ENCODE measurements around the gene MARCHF10. TPM values are rescaled to one million over a fixed set of nuclear protein-coding genes. Genes with fewer than 3 reads are reported as not detected.
A peak's percentile ranks its signal among the peaks of the same experiment; 100 is the strongest.

MARCHF10 gene
- total and polyA plus RNA-seq, 2 donors (not counting 1 experiment from before 2014, with no cell fraction given) = 0.17 TPM; not detected in 1

DNA sequence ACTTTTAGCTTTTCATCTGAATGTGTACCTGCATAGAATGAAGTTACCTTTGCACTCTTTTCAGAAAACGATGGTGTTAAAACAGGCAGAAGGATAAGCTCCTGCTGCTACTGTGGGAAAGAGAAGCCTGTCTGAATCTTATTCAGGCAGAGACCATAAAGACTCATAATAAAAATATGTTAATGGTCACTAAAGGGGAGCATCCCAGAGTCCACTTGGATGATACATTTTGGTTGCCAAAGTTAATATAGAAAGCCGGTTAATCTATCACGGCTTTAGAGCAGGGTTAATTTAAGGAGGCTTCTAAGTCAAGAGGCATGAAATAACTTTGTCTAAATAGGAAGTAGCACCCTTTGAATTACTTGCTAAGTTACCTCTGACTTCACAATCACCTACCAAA lies 2.9 kb downstream of the MARCHF10 start:
- H4K20me1 ChIP-seq (ENCODE audit: control insufficient read depth, extremely low read depth, insufficient read depth, low read length) = no peaks in the 10 kb centered on the region

GRCh38 chr17:62804822-62805221 lies 3.3 kb downstream of the MARCHF10 start:
- Histone ChIP-seq H3K4me1 (ENCODE audit: control insufficient read depth, extremely low read depth, insufficient read depth, low read length) (peaks cover 2% of the 10 kb centered on the region), H3K4me3 (replicated peaks in 1 of 4; ENCODE audit: control extremely low read depth in 1 of 4, insufficient read depth in 1 of 4, low read depth in 3 of 4, low read length in 4 of 4) (no peak overlapping the region), H2AFZ (ENCODE audit: low read length) (no peak overlapping the region), H3K9ac (ENCODE audit: insufficient read depth, low read length) (no peak overlapping the region), H3K4me2 (ENCODE audit: extremely low read depth, insufficient read depth, low read length) (no peak overlapping the region), H3K79me2 (ENCODE audit: control insufficient read depth, insufficient read depth, low read length) (no peaks in the 10 kb centered on the region), H3K9me3 (ENCODE audit: control insufficient read depth, insufficient read depth, low read depth, low read length) (no peaks in the 10 kb centered on the region), H3K27me3 (ENCODE audit: control insufficient read depth, insufficient read depth, low read length) (no peaks in the 10 kb centered on the region), H3K27ac (ENCODE audit: insufficient read depth, low read length) (no peak overlapping the region), H3K36me3 (ENCODE audit: control insufficient read depth, insufficient read depth, low read length) (no peaks in the 10 kb centered on the region), H4K20me1 (ENCODE audit: control insufficient read depth, extremely low read depth, insufficient read depth, low read length) (no peaks in the 10 kb centered on the region)
- DNase-seq (ENCODE audit: low read depth in 2 of 2) = peak; percentile 62 to 83
- TF ChIP-seq EZH2 (IDR thresholded peaks at IDR 0.05; ENCODE audit: low read length, missing control alignments) (no peak), CTCF (conservative IDR thresholded peaks at IDR 0.05 in 1 of 2, IDR thresholded peaks at IDR 0.05 in 1 of 2; ENCODE audit: low read depth in 1 of 2, low read length in 2 of 2) (no peak)

More for the DNA sequence above, 2.9 kb downstream of the MARCHF10 start:
- no peaks in the 10 kb centered on the region for H3K9me3 ChIP-seq (ENCODE audit: control insufficient read depth, insufficient read depth, low read depth, low read length)
- H3K4me3 ChIP-seq (replicated peaks in 1 of 4; ENCODE audit: control extremely low read depth in 1 of 4, insufficient read depth in 1 of 4, low read depth in 3 of 4, low read length in 4 of 4) = no peak overlapping the region
- H3K27me3 ChIP-seq (ENCODE audit: control insufficient read depth, insufficient read depth, low read length) = no peaks in the 10 kb centered on the region
- H3K4me1 ChIP-seq (ENCODE audit: control insufficient read depth, extremely low read depth, insufficient read depth, low read length) = peaks cover 2% of the 10 kb centered on the region
- H3K9ac ChIP-seq (ENCODE audit: insufficient read depth, low read length) = no peak overlapping the region
- peak in 1 of 2 donors; percentile 54 for DNase-seq (ENCODE audit: low read depth in 2 of 2)
- no peaks in the 10 kb centered on the region for H3K36me3 ChIP-seq (ENCODE audit: control insufficient read depth, insufficient read depth, low read length)
- H2AFZ ChIP-seq (ENCODE audit: low read length) = no peak overlapping the region
- no peak overlapping the region for H3K27ac ChIP-seq (ENCODE audit: insufficient read depth, low read length)
- no peaks in the 10 kb centered on the region for H3K79me2 ChIP-seq (ENCODE audit: control insufficient read depth, insufficient read depth, low read length)
- H3K4me2 ChIP-seq (ENCODE audit: extremely low read depth, insufficient read depth, low read length) = no peak overlapping the region
- TF ChIP-seq EZH2 (IDR thresholded peaks at IDR 0.05; ENCODE audit: low read length, missing control alignments) = no peak
- no peak for TF ChIP-seq CTCF (conservative IDR thresholded peaks at IDR 0.05 in 1 of 2, IDR thresholded peaks at IDR 0.05 in 1 of 2; ENCODE audit: low read depth in 1 of 2, low read length in 2 of 2)

- no peak for TF ChIP-seq CTCF (conservative IDR thresholded peaks at IDR 0.05 in 1 of 2, IDR thresholded peaks at IDR 0.05 in 1 of 2; ENCODE audit: low read depth in 1 of 2, low read length in 2 of 2)
- TF ChIP-seq EZH2 (IDR thresholded peaks at IDR 0.05; ENCODE audit: low read length, missing control alignments) = no peak
- no peaks in the 10 kb centered on the region for H4K20me1 ChIP-seq (ENCODE audit: control insufficient read depth, extremely low read depth, insufficient read depth, low read length)
- no peak overlapping the region for H3K9ac ChIP-seq (ENCODE audit: insufficient read depth, low read length)
- no peaks in the 10 kb centered on the region for H3K79me2 ChIP-seq (ENCODE audit: control insufficient read depth, insufficient read depth, low read length)
- H3K4me3 ChIP-seq (replicated peaks in 1 of 4; ENCODE audit: control extremely low read depth in 1 of 4, insufficient read depth in 1 of 4, low read depth in 3 of 4, low read length in 4 of 4) = no peak overlapping the region
- H3K4me2 ChIP-seq (ENCODE audit: extremely low read depth, insufficient read depth, low read length) = no peak overlapping the region
- H3K27me3 ChIP-seq (ENCODE audit: control insufficient read depth, insufficient read depth, low read length) = no peaks in the 10 kb centered on the region
- H3K27ac ChIP-seq (ENCODE audit: insufficient read depth, low read length) = no peak overlapping the region
- no peaks in the 10 kb centered on the region for H3K36me3 ChIP-seq (ENCODE audit: control insufficient read depth, insufficient read depth, low read length)
- no peaks in the 10 kb centered on the region for H3K9me3 ChIP-seq (ENCODE audit: control insufficient read depth, insufficient read depth, low read depth, low read length)
- peaks cover 2% of the 10 kb centered on the region for H3K4me1 ChIP-seq (ENCODE audit: control insufficient read depth, extremely low read depth, insufficient read depth, low read length)
- DNase-seq (ENCODE audit: low read depth in 2 of 2) = no peak
- no peak overlapping the region for H2AFZ ChIP-seq (ENCODE audit: low read length)
Measured at GRCh38 chr17:62804025-62804424, 4.1 kb downstream of the MARCHF10 start.

Measured in fibroblast of lung (primary cell).